ENCODE results near the gene NUDT3.

Gene NUDT3

DNA sequence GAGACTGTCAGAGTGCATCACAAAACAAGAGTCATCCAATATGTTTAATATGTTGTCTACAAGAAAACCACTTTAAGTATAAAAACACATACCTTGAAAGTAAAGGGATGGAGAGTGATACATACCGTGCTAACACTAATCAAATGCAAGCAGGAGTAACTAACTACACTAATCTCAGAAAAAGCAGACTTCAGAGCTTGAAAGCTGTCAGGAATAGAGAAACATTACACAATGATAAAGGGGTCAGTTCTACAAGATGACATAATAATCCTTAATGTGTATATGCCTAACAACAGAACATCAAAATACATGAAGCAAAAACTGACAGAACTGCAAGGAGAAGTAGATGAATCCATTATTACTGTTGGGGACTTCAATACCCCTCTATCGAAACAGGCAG lies 84.0 kb downstream of the NUDT3 start:
- peaks cover 4% of the 10 kb centered on the region for H3K4me1 ChIP-seq (ENCODE audit: control insufficient read depth, insufficient read depth, low read length)
- no peaks in the 10 kb centered on the region for H3K9me3 ChIP-seq (ENCODE audit: control insufficient read depth in 2 of 2, low read length in 2 of 2)
- H3K27ac ChIP-seq (ENCODE audit: low read length), result no peak overlapping the region
- H3K36me3 ChIP-seq (ENCODE audit: control insufficient read depth in 2 of 2, insufficient read depth in 2 of 2, low read length in 2 of 2), result no peaks in the 10 kb centered on the region
- H3K9ac ChIP-seq (ENCODE audit: low read length in 2 of 2), result no peak overlapping the region
- no peak overlapping the region for H3K4me3 ChIP-seq (ENCODE audit: low read length in 2 of 2)
- no peaks in the 10 kb centered on the region for H3K27me3 ChIP-seq (ENCODE audit: control insufficient read depth in 1 of 2, insufficient read depth in 2 of 2, low read length in 2 of 2)

DNA sequence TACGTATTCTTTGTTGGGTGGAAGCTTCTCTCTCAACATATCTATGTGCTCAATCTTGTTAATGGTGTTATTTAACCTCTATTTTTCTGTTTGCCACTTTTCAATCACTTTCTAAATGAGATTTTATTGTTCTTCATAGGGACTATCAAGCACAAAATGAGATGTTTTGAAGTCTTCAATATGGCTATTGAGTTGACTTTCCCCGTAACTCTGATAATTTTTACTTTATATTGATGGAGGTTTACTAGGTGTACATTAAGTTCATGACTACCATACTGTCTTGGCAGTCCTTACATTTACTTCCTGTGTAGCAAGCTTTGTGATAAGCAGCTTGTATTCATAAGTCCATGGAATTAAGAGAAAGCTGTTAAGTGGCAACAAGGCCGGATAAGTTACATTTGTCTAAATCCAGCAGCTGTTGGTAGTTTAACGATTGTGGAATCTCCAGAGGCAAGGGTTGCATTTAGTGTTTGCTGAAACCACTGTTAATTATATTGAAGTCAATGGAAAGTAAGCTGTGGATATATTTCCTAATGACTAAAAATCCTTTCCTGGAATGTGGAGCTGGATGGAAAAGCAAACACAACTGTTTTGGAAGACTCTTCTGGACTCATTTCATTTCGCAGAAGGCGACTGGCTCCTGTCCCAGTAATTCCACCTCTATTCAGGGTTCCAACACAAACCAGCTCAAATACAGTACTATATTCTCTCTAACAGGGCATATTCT lies 86.3 kb downstream of the NUDT3 start:
- no peak overlapping the region for H3K9ac ChIP-seq (ENCODE audit: low read length in 2 of 2)
- no peaks in the 10 kb centered on the region for H3K36me3 ChIP-seq (ENCODE audit: control insufficient read depth in 2 of 2, insufficient read depth in 2 of 2, low read length in 2 of 2)
- no peak overlapping the region for H3K27ac ChIP-seq (ENCODE audit: low read length)
- no peaks in the 10 kb centered on the region for H3K27me3 ChIP-seq (ENCODE audit: control insufficient read depth in 1 of 2, insufficient read depth in 2 of 2, low read length in 2 of 2)
- peaks cover 7% of the 10 kb centered on the region for H3K4me1 ChIP-seq (ENCODE audit: control insufficient read depth, insufficient read depth, low read length)
- H3K9me3 ChIP-seq (ENCODE audit: control insufficient read depth in 2 of 2, low read length in 2 of 2), result no peaks in the 10 kb centered on the region
- H3K4me3 ChIP-seq (ENCODE audit: low read length in 2 of 2), result peak overlapping the region in 1 of 2 donors; percentile 14

- Histone ChIP-seq H3K27me3 (ENCODE audit: control insufficient read depth in 1 of 2, insufficient read depth in 2 of 2, low read length in 2 of 2) (no peaks in the 10 kb centered on the region), H3K9me3 (ENCODE audit: control insufficient read depth in 2 of 2, low read length in 2 of 2) (no peaks in the 10 kb centered on the region), H3K4me3 (ENCODE audit: low read length in 2 of 2) (no peak overlapping the region), H3K36me3 (ENCODE audit: control insufficient read depth in 2 of 2, insufficient read depth in 2 of 2, low read length in 2 of 2) (no peaks in the 10 kb centered on the region), H3K27ac (ENCODE audit: low read length) (no peak overlapping the region), H3K4me1 (ENCODE audit: control insufficient read depth, insufficient read depth, low read length) (peaks cover 7% of the 10 kb centered on the region), H3K9ac (ENCODE audit: low read length in 2 of 2) (no peak overlapping the region)
Observed at GRCh38 chr6:34305497-34305896, 87.0 kb downstream of the NUDT3 start.

DNA sequence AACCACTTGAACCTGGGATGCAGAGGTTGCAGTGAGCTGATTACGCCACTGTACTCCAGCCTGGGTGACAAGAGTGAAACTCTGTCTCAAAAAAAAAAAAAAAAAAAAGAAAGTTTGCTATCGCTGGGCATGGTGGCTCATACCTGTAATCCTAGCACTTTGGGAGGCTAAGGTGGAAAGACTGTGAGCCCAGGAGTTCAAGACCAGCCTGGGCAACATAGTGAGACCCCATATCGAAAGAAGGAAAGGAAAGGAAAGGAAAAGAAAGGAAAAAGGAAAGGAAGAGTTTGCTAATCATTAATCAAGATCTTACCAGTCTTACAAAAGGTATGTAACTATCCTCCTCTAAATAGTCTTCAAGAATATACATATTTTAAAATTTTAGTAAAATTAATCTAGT lies 88.3 kb downstream of the NUDT3 start:
- Histone ChIP-seq H3K9me3 (ENCODE audit: control insufficient read depth in 2 of 2, low read length in 2 of 2) (no peaks in the 10 kb centered on the region), H3K27ac (ENCODE audit: low read length) (no peak overlapping the region), H3K36me3 (ENCODE audit: control insufficient read depth in 2 of 2, insufficient read depth in 2 of 2, low read length in 2 of 2) (no peaks in the 10 kb centered on the region), H3K4me3 (ENCODE audit: low read length in 2 of 2) (no peak overlapping the region), H3K9ac (ENCODE audit: low read length in 2 of 2) (no peak overlapping the region), H3K27me3 (ENCODE audit: control insufficient read depth in 1 of 2, insufficient read depth in 2 of 2, low read length in 2 of 2) (no peaks in the 10 kb centered on the region), H3K4me1 (ENCODE audit: control insufficient read depth, insufficient read depth, low read length) (peaks cover 7% of the 10 kb centered on the region)

DNA sequence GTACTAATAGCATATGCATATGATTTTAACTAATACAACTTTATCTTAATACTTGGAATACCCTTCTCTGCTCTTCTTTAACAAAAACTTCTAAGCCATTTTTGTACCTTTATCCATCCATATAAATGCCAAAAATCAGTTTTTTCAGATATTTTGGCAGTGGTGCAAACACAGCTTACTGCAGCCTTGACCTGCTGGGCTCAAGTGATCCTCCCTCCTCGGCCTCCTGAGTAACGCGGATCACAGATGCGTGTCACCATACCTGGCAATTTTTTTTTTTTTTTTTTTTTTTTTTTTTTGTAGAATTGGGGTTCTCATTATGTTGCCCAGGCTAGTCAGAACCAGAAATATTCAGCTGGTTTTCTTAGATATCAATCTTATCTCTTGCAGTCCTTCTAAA lies 89.5 kb downstream of the NUDT3 start:
- Histone ChIP-seq H3K9me3 (ENCODE audit: control insufficient read depth in 2 of 2, low read length in 2 of 2) (no peaks in the 10 kb centered on the region), H3K4me1 (ENCODE audit: control insufficient read depth, insufficient read depth, low read length) (peaks cover 7% of the 10 kb centered on the region), H3K27me3 (ENCODE audit: control insufficient read depth in 1 of 2, insufficient read depth in 2 of 2, low read length in 2 of 2) (no peaks in the 10 kb centered on the region), H3K9ac (ENCODE audit: low read length in 2 of 2) (no peak overlapping the region), H3K36me3 (ENCODE audit: control insufficient read depth in 2 of 2, insufficient read depth in 2 of 2, low read length in 2 of 2) (no peaks in the 10 kb centered on the region), H3K27ac (ENCODE audit: low read length) (no peak overlapping the region), H3K4me3 (ENCODE audit: low read length in 2 of 2) (no peak overlapping the region)

DNA sequence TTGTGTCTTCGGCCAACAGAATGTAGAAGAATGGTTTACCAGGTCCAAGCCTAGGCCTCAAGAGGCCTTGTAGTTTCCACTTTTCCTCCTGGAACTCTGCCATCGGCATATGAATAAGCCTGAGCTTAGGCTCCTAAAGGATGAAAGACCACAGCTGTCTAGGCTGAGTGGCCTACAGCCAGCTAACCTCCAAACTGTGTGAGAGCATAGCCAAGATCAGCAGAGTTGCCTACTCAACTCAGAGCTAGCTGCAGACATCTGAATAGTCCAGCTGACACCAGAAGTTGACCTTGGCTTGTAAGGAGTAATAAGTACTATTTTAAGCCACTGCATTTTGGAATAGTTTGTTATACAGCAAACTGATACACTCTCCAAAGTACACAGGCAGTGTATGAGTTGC lies 91.1 kb downstream of the NUDT3 start:
- no peak overlapping the region for H3K27ac ChIP-seq (ENCODE audit: low read length)
- H3K36me3 ChIP-seq (ENCODE audit: control insufficient read depth in 2 of 2, insufficient read depth in 2 of 2, low read length in 2 of 2), result no peaks in the 10 kb centered on the region
- H3K9ac ChIP-seq (ENCODE audit: low read length in 2 of 2), result no peak overlapping the region
- H3K4me3 ChIP-seq (ENCODE audit: low read length in 2 of 2), result no peak overlapping the region
- no peaks in the 10 kb centered on the region for H3K9me3 ChIP-seq (ENCODE audit: control insufficient read depth in 2 of 2, low read length in 2 of 2)
- H3K4me1 ChIP-seq (ENCODE audit: control insufficient read depth, insufficient read depth, low read length), result peaks cover 4% of the 10 kb centered on the region
- H3K27me3 ChIP-seq (ENCODE audit: control insufficient read depth in 1 of 2, insufficient read depth in 2 of 2, low read length in 2 of 2), result no peaks in the 10 kb centered on the region

DNA sequence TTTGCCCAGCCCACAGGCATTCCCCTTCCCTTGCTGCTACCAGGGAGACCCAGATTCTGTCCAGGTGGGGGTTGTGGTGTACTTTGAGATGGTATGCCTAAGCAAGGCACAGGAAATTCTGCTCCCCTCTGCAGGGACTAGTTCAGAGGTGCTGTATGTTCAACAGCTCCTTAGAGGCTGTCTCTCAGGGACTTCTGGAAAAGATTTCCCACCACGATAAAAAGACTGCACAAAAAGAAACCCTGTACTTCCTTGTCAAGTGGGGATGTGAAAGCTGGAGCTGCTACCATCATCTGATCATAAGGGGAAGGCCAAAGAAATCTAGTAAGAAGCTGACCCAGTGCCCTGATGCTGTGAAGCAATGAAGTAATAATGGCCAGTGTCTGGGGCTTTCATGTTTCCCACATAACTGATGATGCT lies 92.1 kb downstream of the NUDT3 start:
- Histone ChIP-seq H3K27me3 (ENCODE audit: control insufficient read depth in 1 of 2, insufficient read depth in 2 of 2, low read length in 2 of 2) (no peaks in the 10 kb centered on the region), H3K4me3 (ENCODE audit: low read length in 2 of 2) (no peak overlapping the region), H3K4me1 (ENCODE audit: control insufficient read depth, insufficient read depth, low read length) (peaks cover 4% of the 10 kb centered on the region), H3K27ac (ENCODE audit: low read length) (no peak overlapping the region), H3K9me3 (ENCODE audit: control insufficient read depth in 2 of 2, low read length in 2 of 2) (no peaks in the 10 kb centered on the region), H3K9ac (ENCODE audit: low read length in 2 of 2) (no peak overlapping the region), H3K36me3 (ENCODE audit: control insufficient read depth in 2 of 2, insufficient read depth in 2 of 2, low read length in 2 of 2) (no peaks in the 10 kb centered on the region)

GRCh38 chr6:34298941-34299340 lies 93.5 kb downstream of the NUDT3 start:
- no peaks in the 10 kb centered on the region for H3K27me3 ChIP-seq (ENCODE audit: control insufficient read depth in 1 of 2, insufficient read depth in 2 of 2, low read length in 2 of 2)
- no peaks in the 10 kb centered on the region for H3K36me3 ChIP-seq (ENCODE audit: control insufficient read depth in 2 of 2, insufficient read depth in 2 of 2, low read length in 2 of 2)
- H3K9me3 ChIP-seq (ENCODE audit: control insufficient read depth in 2 of 2, low read length in 2 of 2), result no peaks in the 10 kb centered on the region
- no peak overlapping the region for H3K4me3 ChIP-seq (ENCODE audit: low read length in 2 of 2)
- no peak overlapping the region for H3K27ac ChIP-seq (ENCODE audit: low read length)
- H3K9ac ChIP-seq (ENCODE audit: low read length in 2 of 2), result no peak overlapping the region
- H3K4me1 ChIP-seq (ENCODE audit: control insufficient read depth, insufficient read depth, low read length), result peaks cover 4% of the 10 kb centered on the region

GRCh38 chr6:34295721-34296120 lies 96.7 kb downstream of the NUDT3 start:
- no peak overlapping the region for H3K27ac ChIP-seq (ENCODE audit: low read length)
- no peak overlapping the region for H3K4me3 ChIP-seq (ENCODE audit: low read length in 2 of 2)
- H3K36me3 ChIP-seq (ENCODE audit: control insufficient read depth in 2 of 2, insufficient read depth in 2 of 2, low read length in 2 of 2), result peaks cover 10% of the 10 kb centered on the region in 2 donors
- no peak overlapping the region for H3K9ac ChIP-seq (ENCODE audit: low read length in 2 of 2)
- H3K27me3 ChIP-seq (ENCODE audit: control insufficient read depth in 1 of 2, insufficient read depth in 2 of 2, low read length in 2 of 2), result no peaks in the 10 kb centered on the region
- no peaks in the 10 kb centered on the region for H3K4me1 ChIP-seq (ENCODE audit: control insufficient read depth, insufficient read depth, low read length)
- H3K9me3 ChIP-seq (ENCODE audit: control insufficient read depth in 2 of 2, low read length in 2 of 2), result no peaks in the 10 kb centered on the region

DNA sequence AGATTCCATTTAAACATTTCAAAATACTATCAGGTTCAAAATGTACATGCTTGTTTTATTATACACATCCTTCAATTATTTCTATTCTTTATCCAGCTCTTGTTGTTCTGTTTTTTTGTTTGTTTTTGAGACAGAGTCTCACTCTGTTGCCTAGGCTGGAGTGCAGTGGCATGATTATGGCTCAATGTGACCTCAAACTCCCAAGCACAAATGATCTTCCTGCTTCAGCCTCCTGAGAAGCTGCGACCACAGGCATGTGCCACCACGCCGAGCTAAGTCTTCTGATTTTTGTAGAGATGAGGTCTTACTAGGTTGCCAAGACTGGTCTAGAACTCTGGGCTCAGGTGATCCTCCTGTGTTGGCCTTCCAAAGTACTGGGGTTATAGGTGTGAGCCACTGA lies 99.5 kb downstream of the NUDT3 start:
- Histone ChIP-seq H3K27ac (ENCODE audit: low read length) (no peak overlapping the region), H3K4me1 (ENCODE audit: control insufficient read depth, insufficient read depth, low read length) (no peaks in the 10 kb centered on the region), H3K36me3 (ENCODE audit: control insufficient read depth in 2 of 2, insufficient read depth in 2 of 2, low read length in 2 of 2) (peaks cover 13 to 17% of the 10 kb centered on the region in 2 donors), H3K4me3 (ENCODE audit: low read length in 2 of 2) (no peak overlapping the region), H3K9me3 (ENCODE audit: control insufficient read depth in 2 of 2, low read length in 2 of 2) (no peaks in the 10 kb centered on the region), H3K27me3 (ENCODE audit: control insufficient read depth in 1 of 2, insufficient read depth in 2 of 2, low read length in 2 of 2) (no peaks in the 10 kb centered on the region), H3K9ac (ENCODE audit: low read length in 2 of 2) (no peak overlapping the region)

- H3K36me3 ChIP-seq (ENCODE audit: control insufficient read depth in 2 of 2, insufficient read depth in 2 of 2, low read length in 2 of 2), result peaks cover 18 to 20% of the 10 kb centered on the region in 2 donors
- H3K4me3 ChIP-seq (ENCODE audit: low read length in 2 of 2), result no peak overlapping the region
- no peaks in the 10 kb centered on the region for H3K4me1 ChIP-seq (ENCODE audit: control insufficient read depth, insufficient read depth, low read length)
- no peaks in the 10 kb centered on the region for H3K9me3 ChIP-seq (ENCODE audit: control insufficient read depth in 2 of 2, low read length in 2 of 2)
- H3K9ac ChIP-seq (ENCODE audit: low read length in 2 of 2), result no peak overlapping the region
- H3K27me3 ChIP-seq (ENCODE audit: control insufficient read depth in 1 of 2, insufficient read depth in 2 of 2, low read length in 2 of 2), result no peaks in the 10 kb centered on the region
- H3K27ac ChIP-seq (ENCODE audit: low read length), result no peak overlapping the region
Observed at GRCh38 chr6:34289137-34289536, 103.3 kb downstream of the NUDT3 start.

Data from stomach smooth muscle (tissue), 2 donors.